Motor neuron (in vitro differentiated cells): ENCODE data around the gene TRAM2. TPM values are rescaled to one million over a fixed set of nuclear protein-coding genes. Genes with fewer than 3 reads are reported as not detected.

Experiments
- ATAC-seq, 8 experiments: fragments of 200-7000 bp; cut with Tn5 transposase; replicated peaks in 6 of 8; 2 replicates each; pipeline ENCODE4 v1.8.0; 2021; ENCODE audit warnings: mild to moderate bottlenecking in 8 of 8, moderate library complexity in 8 of 8
- H3K27ac ChIP-seq, 2 donors: fragments of 250-450 bp; sonication (Bioruptor Pico); 2 replicates each; pipeline ENCODE4 v1.9.0; 2021; ENCODE audit warnings: antibody characterized with exemption in 2 of 2, mild to moderate bottlenecking in 2 of 2, moderate library complexity in 1 of 2
- H3K4me1 ChIP-seq, 2 donors: fragments of 250-450 bp; sonication (Bioruptor Pico); replicated peaks in 1 of 2; 2 replicates each; pipeline ENCODE4 v1.6.1; 2021; ENCODE audit warnings: antibody characterized with exemption in 2 of 2, mild to moderate bottlenecking in 2 of 2, moderate library complexity in 1 of 2
- H3K4me3 ChIP-seq, 5 donors: fragments of 250-450 bp; sonication (Bioruptor Pico); 2 replicates each; pipeline ENCODE4 v1.9.0; 2021; ENCODE audit warnings: antibody characterized with exemption in 5 of 5, mild to moderate bottlenecking in 5 of 5, moderate library complexity in 4 of 5
- WGBS, 10 experiments: fragments of 450-650 bp; shearing (Covaris generic); methylation state at CpG; one replicate each; pipeline ENCODE4 v1.0.0; 2022; 5-methylcytosine and 5-hydroxymethylcytosine counted together
- in situ Hi-C, 9 experiments: fragments of 400-800 bp; cut with MboI; loops; one replicate each; pipeline ENCODE4 v1.15.0; 2021; ENCODE audit warnings: low sequenced_read_pairs in 9 of 9, low pct_unique_long_range_greater_than_20kb in 2 of 9; ENCODE audit not compliant: unreplicated experiment in 9 of 9
- total RNA-seq, 8 experiments: library from RNA; unstranded; fragments of 300-600 nt; gene quantifications; 2 replicates each; pipeline versions ENCODE4 v1.2.3 to v1.2.4, GENCODE V29; 2022

The TRAM2 gene
- total RNA-seq, 8 experiments from 2014 or later = 1.8 to 38.0 (median 10.7) TPM

DNA sequence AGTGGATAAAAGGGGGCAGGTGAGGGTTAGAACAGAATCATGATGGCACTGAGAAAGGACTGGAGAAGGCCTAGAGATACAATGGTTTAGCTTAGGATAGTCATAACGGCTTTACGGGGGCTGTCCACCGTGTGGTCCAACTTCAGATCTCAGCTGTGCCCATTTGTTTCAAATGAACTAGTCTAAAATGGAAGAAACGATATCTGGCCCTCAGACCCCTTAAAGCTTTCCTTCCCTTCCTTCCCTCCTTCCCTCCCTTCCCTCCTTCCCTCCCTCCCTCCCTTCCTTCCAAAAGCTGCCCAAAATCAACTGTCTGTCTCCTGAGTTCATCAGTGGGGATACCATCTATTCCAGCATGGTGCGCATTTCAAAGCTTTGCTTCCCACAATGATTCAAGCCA, 27.9 kb downstream of the TRAM2 start:
- in situ Hi-C loops = no loop called here
- peaks cover 4 to 23% of the 10 kb centered on the region in 2 donors for H3K4me1 ChIP-seq
- 78 to 100% (median 90%) methylated on average over 1 to 3 of the region's 5 CpGs; no CpG with 5 or more reads in 5 of the 10 experiments for WGBS, 10 experiments

DNA sequence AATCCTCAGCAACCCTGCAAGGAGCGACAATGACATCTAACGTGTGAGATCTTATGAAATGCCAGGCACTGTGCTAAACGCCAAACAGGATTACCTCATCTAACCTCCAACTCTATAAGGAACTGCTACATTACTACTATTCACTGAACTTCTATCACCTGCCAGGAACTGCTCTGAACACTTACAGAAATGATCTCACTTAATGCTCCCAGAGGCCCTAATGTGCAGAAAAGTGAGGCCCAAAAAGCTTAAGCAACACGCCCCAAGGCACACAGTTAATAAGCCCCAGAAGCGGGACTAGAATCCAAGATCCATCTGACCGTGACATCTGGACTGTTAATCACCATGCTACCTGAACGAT, 28.5 kb downstream of the TRAM2 start:
- Histone ChIP-seq H3K27ac (no peak overlapping the region), H3K4me1 (peaks cover 4 to 23% of the 10 kb centered on the region in 2 donors), H3K4me3 (no peak overlapping the region)
- no peak for ATAC-seq
- in situ Hi-C loops = no loop called here
- 63 to 94% (median 87%) methylated on average over 3 to 7 of the region's 7 CpGs; no CpG with 5 or more reads in 4 of the 10 experiments for WGBS, 10 experiments

More for the DNA sequence above, 27.9 kb downstream of the TRAM2 start:
- H3K27ac ChIP-seq = no peak overlapping the region
- no peak for ATAC-seq
- H3K4me3 ChIP-seq = no peak overlapping the region

DNA sequence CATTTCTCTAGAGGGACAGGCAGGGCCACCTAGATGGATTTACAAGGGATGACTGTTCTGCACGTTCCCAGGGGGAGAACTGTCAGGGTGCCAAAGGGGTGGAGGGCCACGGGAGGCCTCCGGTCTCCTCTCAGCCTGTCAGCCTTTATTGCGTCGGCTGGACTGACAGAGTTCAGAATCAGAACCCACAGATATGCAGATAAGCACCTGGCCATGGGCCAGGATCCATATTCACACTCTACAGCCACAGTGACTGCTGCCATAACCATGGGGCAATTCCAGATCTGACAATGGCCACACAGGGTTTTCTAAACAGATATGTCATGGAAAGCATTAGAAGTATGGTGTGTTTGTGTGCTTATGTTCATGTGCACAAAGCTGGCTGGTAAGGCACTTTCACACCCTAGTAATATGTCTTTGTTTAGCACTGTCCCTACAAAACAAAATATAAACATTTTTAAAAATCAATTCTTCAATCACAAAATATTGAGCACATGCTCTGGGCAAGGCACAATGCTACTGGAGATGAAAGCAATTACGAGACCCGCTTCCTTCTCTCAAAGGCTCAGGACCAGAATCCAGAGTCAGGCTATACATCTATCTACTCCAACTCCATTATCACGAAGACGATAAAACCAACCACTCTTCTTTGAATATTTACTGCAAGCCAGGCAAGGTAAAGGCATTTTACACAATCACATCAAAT, 29.1 kb downstream of the TRAM2 start:
- ATAC-seq = peak in 4 of 8 experiments; percentile 18 to 73 (median 36)
- peaks cover 4 to 23% of the 10 kb centered on the region in 2 donors for H3K4me1 ChIP-seq
- in situ Hi-C loops = no loop called here
- WGBS, 10 experiments = 60 to 100% (median 94%) methylated on average over 1 to 5 of the region's 9 CpGs; no CpG with 5 or more reads in 3 of the 10 experiments
- H3K4me3 ChIP-seq = no peak overlapping the region
- no peak overlapping the region for H3K27ac ChIP-seq

DNA sequence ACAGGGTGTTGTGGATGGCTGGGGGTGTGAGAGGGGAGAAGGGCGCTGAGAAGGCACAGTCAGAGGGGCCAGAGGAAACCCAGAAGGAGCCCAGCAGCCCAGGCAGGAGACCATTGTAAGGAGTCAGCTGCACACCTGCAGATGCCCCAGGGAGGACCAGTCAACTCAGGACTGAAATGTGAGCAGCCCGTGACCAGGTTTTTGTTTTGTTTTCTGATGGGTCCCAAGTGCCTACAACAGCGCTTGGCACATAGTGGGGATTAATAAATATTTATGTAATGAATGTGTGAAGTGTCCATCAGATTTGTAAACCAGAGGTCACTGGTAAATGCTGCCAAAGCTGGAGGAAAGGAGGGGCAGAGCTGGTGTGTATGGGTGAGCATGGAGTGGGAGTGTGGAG, 30.2 kb downstream of the TRAM2 start:
- WGBS, 10 experiments = 50 to 100% (median 100%) methylated on average over 1 to 2 of the region's 3 CpGs; no CpG with 5 or more reads in 3 of the 10 experiments

DNA sequence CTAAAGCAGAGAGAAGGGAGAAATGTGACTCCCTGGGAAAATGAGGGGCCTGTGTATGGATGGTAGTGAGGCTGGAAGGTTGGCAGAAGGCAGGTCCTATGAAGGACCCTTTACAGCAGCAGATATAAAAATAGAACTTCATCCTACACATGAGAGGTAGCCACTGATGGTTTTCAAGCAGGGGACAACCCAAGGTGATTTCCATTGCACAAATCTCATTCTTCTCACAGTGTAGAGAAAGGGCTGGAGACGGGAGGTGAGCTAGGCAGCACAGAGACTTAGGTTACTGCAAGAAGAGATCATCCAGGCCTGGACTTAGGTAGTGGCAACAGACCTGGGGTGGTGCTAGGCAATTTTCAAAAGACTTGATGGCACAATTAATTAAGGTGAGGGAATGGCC, 30.7 kb downstream of the TRAM2 start:
- in situ Hi-C loops = no loop called here
- no peak for ATAC-seq
- Histone ChIP-seq H3K4me1 (peaks cover 0 to 8% of the 10 kb centered on the region in 2 donors), H3K27ac (no peak overlapping the region), H3K4me3 (no peak overlapping the region)
- WGBS, 10 experiments = 88 to 100% (median 100%) methylated on average over 1 of the region's 1 CpG; no CpG with 5 or more reads in 6 of the 10 experiments

More for the DNA sequence above, 30.2 kb downstream of the TRAM2 start:
- Histone ChIP-seq H3K27ac (no peak overlapping the region), H3K4me1 (peaks cover 4 to 13% of the 10 kb centered on the region in 2 donors), H3K4me3 (no peak overlapping the region)
- ATAC-seq = no peak
- in situ Hi-C loops = no loop called here

DNA sequence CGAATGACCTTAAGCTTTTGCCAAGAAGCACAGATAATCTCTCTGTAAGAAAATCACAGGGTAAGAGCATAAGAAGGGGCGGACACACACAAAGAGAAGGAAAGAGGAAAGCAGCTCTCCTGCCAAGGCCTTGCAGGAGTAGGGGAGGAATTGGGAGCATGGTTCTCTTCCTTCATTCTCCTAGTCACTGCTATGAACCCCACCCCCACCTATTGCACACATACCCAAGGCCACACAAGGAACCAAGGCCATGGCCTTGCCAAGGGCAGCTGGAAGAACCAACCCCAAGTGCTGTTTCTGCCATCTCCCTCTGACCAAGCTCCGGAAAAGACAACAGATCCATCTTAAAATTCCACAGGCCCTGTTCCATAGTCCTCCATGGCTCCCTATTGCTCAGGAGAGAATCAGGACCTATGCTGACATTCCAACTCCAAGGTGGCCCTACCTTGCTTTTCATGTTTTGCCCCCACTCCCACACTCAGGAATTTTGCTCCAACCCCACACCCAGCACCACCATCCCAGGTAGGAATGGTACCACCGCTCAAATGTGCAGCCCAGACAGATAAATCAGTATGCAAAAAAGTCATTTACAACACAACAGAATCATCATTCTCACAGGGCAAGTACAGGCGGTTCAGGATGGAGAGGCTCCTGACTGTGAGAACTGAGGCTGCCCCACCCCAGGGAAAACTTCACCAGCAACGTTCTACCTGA, 31.3 kb downstream of the TRAM2 start:
- ATAC-seq = no peak
- no peak overlapping the region for H3K4me3 ChIP-seq
- peaks cover 0 to 7% of the 10 kb centered on the region in 2 donors for H3K4me1 ChIP-seq
- 45 to 100% (median 80%) methylated on average over 1 to 5 of the region's 6 CpGs; no CpG with 5 or more reads in 2 of the 10 experiments for WGBS, 10 experiments
- in situ Hi-C loops = no loop called here
- H3K27ac ChIP-seq = no peak overlapping the region

DNA sequence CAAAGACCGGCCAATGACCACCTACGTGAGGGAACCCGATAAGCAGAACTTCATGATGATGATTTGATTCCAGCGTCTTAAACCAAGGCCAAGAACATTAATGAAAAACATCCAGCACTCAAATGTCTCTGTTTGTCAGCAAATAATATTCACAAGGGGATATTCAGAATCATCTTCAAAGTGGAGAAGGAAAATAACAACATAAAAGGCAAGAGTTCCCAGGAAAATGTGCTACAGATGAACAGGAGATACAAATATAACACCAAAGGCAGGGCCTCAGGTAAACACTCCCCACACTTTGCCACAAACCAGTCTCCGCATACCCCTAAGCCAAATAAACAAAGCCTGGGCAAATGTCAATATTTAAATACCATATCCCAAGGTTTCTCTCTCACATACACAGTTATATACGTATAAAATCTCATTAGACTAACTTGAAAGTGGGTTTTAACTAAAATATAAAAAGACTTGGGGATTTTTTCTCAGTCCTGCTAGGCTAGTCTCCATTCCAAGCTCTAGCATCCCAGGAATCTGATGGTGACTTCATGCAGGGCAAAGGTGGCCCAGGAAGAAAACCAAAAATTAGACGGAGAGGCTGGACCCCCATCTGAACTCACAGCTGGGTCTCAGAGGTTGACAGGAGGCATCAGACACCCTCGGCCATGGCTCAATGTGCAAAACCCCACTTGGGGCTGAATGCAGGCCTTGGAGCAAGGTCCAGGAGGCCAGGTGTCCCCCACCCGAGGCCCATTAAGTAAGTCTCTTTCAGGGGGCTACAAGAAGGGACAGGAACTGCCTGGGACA, 32.1 kb downstream of the TRAM2 start:
- H3K4me3 ChIP-seq = no peak overlapping the region
- peak in 1 of 8 experiments; percentile 55 for ATAC-seq
- no peak overlapping the region for H3K27ac ChIP-seq
- peaks cover 0 to 7% of the 10 kb centered on the region in 2 donors for H3K4me1 ChIP-seq
- in situ Hi-C loops = no loop called here
- 0 to 95% (median 85%) methylated on average over 1 to 7 of the region's 9 CpGs for WGBS, 10 experiments

DNA sequence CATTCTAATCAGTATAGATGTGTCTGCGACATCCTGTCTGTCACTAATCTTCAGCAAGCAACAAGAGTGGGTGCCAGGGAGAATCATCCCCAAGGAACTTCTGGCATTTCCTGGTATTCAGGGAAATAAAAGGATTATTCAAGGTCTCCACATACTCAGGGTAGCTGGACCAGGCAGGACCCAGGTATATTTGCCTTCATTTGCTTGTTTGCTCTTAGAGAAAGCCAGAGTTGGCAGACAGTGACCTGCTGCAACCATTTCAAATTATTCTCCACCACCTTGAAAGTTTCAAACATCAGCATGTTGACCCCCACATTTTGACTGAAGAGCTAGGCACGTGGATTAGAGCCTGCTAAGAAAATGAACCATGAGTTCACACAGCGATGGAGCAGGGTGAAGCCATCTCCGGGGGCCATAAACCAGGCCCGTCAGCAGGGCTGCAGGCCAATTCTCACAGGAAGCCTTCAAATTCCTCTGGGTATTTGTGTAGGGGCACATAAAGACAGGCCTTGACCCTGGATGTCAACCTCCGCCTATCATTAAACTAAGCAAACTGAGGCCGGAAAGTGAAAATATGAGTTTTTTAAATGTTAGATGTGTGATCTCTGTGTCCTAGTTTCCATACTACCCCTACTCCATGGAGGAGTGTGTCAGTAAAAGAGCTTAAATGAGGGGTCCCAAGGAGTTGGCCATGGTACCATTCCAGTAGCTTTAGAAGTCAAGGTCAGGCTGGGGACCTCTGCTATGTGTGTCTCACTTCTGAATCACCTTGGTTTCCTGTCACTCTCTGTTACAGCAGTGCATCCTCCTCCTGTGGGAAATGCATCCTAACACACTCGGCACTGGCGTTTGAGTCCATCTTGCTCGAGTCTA, 32.9 kb downstream of the TRAM2 start:
- Histone ChIP-seq H3K4me1 (peaks cover 0 to 7% of the 10 kb centered on the region in 2 donors), H3K4me3 (no peak overlapping the region), H3K27ac (no peak overlapping the region)
- in situ Hi-C loops = no loop called here
- WGBS, 10 experiments = 25 to 100% (median 82%) methylated on average over 1 to 7 of the region's 10 CpGs; no CpG with 5 or more reads in 2 of the 10 experiments
- ATAC-seq = no peak

DNA sequence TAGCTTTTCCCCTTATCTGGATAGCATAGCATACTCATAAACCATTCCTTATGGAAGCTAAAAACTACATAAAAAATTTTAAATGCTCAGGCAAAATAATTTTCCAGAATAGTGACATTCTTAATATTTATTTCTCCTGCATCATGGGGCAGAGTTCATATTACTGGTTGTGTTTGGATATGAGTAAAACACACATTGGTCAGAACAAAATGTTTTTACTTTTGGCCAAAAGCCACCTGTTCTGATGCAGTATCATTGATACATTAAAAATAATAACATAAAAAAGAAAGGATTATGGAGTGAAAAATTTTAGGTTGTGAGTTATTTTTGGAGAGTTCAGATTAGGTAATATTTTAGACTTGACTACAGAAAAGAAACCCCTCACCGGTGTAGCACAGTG, 33.6 kb downstream of the TRAM2 start:
- Histone ChIP-seq H3K27ac (no peak overlapping the region), H3K4me1 (peaks cover 0 to 7% of the 10 kb centered on the region in 2 donors), H3K4me3 (no peak overlapping the region)
- WGBS, 10 experiments = 29 to 100% (median 96%) methylated on average over 1 of the region's 1 CpG; no CpG with 5 or more reads in 2 of the 10 experiments
- in situ Hi-C loops = no loop called here
- ATAC-seq = no peak

DNA sequence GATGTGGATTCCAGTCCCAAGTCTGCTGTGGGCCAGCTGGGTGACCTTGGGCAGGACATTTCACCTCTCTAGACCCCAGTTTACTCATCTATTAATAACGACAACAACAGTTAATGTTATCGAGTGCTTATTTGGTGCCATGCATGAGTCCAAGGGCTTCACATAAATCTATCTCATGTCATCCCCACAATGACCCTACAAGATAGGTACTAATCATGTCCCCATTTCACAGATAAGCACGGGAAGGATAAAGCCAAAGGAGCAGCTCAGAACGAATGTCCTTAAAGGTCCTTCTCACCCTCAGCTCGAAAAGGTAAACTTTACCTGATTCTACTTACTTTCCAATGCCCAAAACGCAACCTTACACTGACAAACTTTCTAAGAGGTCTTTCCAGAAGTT, 35.7 kb downstream of the TRAM2 start:
- Histone ChIP-seq H3K27ac (no peak overlapping the region), H3K4me1 (no peaks in the 10 kb centered on the region), H3K4me3 (no peak overlapping the region)
- WGBS, 10 experiments = 88 to 100% (median 93%) methylated on average over 1 to 6 of the region's 6 CpGs; no CpG with 5 or more reads in 2 of the 10 experiments
- in situ Hi-C loops = no loop called here
- no peak for ATAC-seq

DNA sequence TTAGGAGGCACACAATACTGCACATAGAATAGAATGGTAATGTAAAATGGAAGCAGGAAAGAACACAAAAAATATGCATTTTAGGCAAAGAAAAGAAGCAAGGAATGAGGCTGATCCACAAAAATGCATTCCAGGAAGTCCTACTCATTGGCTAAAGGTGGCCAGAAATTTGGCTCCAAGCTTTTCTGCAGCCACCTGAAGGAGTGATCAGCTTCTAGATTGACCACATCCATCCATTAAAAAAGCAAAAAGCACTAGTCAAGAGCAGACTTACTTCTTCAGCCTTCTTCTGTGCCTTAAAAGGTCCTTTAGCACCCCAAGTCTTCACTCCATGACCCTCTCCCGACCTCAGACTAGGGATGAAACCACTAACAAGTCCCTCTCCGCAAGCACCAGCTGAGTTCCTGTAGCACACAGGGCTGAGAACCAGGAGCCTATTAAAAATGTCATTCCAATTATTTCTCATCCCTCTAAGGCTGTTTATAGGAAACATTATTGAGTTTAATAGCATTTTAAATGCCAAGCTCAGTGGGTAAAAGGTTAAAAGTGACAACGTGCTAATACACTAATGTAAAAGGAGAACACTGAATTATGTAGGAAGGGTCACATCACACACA, 36.5 kb downstream of the TRAM2 start:
- in situ Hi-C loops = no loop called here
- Histone ChIP-seq H3K4me3 (no peak overlapping the region), H3K4me1 (no peaks in the 10 kb centered on the region), H3K27ac (no peak overlapping the region)
- 14 to 100% (median 86%) methylated on average over 1 to 3 of the region's 3 CpGs; no CpG with 5 or more reads in 1 of the 10 experiments for WGBS, 10 experiments
- ATAC-seq = no peak

DNA sequence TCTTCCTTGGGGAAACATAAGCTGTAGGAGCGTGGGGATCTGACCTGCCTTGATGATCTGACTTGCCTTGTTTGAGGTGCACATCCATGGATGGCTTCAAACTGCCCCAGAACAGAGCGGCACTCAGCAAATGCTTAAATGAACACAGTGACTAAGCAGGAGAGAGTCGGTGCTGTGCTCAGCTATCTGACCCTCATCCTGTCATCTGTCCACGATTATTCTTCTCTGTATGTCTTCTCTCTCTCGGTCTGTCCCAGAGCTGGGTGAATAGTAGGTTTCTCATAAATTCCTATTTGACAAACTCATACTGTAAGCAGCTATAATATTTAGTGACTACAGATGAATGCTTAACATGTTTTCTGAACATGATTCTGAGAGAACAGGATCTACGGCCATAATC, 37.3 kb downstream of the TRAM2 start:
- in situ Hi-C loops = no loop called here
- H3K27ac ChIP-seq = no peak overlapping the region
- 11 to 100% (median 68%) methylated on average over 1 to 5 of the region's 6 CpGs for WGBS, 10 experiments
- H3K4me3 ChIP-seq = no peak overlapping the region
- peak in 3 of 8 experiments; percentile 35 to 49 (median 49) for ATAC-seq
- H3K4me1 ChIP-seq = no peaks in the 10 kb centered on the region
